HS-5 (cell line): Measurements from ENCODE around the gene ZNF384.

Source experiments
- DNase-seq: peaks from one replicate; pipeline ENCODE4 v3.0.0-alpha.2; 2012; ENCODE audit warnings: low read depth

The ZNF384 gene

DNA sequence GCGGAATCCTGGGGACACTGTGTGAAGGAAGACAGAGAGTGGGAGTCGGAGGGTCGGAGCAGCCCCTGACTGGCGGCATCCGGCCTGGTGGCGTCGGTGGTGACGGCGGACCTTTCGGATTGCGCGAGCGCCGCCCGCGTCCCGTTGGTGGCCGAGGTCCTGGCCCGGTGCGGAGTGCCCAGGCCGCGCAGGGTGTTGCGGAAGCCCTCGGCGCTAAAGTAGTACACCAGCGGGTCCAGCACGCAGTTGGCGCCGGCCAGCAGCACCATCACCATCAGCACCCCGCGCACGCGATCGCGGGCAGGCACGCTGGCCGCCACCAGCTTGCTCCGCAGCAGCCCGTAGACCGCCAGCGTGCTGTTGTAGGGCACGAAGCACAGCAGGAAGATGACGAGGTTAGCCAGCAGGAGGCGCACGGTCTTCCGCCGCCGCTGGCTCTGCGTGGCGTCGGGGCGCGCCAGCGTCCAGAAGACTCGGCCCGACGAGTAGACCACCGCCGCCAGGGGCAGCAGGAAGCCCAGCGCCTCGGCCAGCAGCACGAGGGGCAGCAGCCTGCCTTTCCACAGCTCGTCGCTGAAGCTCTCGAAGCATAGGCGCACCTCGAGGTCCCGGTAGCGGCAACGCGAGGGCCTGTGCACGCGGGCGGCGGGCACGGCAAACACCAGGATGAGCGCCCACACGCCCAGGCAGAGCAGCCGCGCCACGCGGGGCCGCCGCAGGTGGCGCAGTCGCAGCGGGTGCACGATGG is 68.9 kb downstream of the ZNF384 start:
- no peak for DNase-seq

DNA sequence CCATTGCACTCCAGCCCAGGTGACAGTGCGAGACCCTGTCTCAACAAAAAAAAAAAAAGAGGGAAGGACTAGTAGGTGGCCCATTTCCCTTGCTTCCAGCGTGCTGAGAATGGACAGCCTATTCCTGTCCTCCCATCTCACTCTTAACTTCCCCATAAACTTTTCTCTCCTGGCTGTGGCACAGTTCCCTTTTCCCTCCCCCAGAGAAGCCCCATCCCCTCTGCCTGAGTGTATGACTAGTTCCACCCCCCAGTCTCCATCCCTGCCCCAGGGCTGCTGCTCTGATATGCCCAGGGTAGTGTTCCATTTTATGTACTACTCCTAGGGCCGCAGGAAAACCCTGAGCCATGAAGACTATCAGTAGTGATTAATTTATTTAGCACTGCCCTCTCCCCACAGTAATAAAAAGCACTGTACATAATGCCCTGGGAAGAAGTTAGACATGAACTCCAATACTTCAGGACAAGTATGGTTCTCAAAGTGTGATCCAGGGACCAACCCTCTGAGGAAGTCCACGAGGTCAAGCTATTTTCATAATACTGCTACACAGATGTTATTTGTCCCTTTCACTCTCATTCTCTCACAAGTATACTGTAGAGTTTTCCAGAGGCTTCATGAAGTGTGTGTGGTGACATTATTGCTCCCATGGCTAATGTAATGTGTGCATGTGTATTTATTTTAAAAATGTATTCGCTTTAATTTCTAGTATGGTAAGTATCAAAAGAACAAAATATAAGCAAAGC is 70.5 kb downstream of the ZNF384 start:
- no peak for DNase-seq
